Right lobe of liver (tissue), 4 donors: ENCODE measurements around the gene HSPB9.

Source experiments
- CTCF ChIP-seq, 4 donors: fragments of 200-600 bp in 3 of 4; fragments of 450-650 bp in 1 of 4; IDR thresholded peaks; one replicate each; pipeline versions ENCODE4 v1.5.1 to v1.8.0; 2016 to 2022; ENCODE audit warnings: antibody characterized with exemption in 4 of 4, mild to moderate bottlenecking in 2 of 4
- POLR2A ChIP-seq: fragments of 450-650 bp; IDR thresholded peaks from one replicate; pipeline ENCODE4 v1.6.1; 2017; ENCODE audit warnings: antibody characterized with exemption, mild to moderate bottlenecking
- donor health status: DM: no; HTN: no; CAD: no.
- donor health status: DM: no; HTN: no; CAD: no.
- donor health status: DM: no; HTN: yes; CAD: no.

- TF ChIP-seq CTCF (IDR thresholded peaks at IDR 0.05) (no peak), POLR2A (no peak)
These were observed 34.6 kb upstream of the HSPB9 start for GRCh38 chr17:42087736-42088705.
